SU-DHL-6 (cell line): ENCODE measurements around the gene SH3RF3.

ENCODE experiments used
- H2AFZ ChIP-seq: fragments of 200-600 bp; sonication (generic); 2 replicates; pipeline ENCODE4 v1.6.1; 2014; ENCODE audit warnings: low read depth, mild to moderate bottlenecking, moderate library complexity, mixed read lengths, antibody characterized with exemption, low read length; ENCODE audit not compliant: severe bottlenecking
- H3F3A ChIP-seq: fragments of 200-600 bp; shearing (Covaris generic); 2 replicates; pipeline ENCODE4 v1.6.0; 2016; ENCODE audit warnings: antibody characterized with exemption, mild to moderate bottlenecking; ENCODE audit not compliant: insufficient read depth
- H3K27ac ChIP-seq: fragments of 200-600 bp; sonication (generic); 2 replicates; pipeline ENCODE4 v1.5.1; 2016; ENCODE audit warnings: low read depth, mild to moderate bottlenecking, low read length, moderate library complexity, mixed read lengths
- H3K27me3 ChIP-seq: fragments of 200-600 bp; sonication (generic), shearing (Covaris generic); 2 replicates; pipeline ENCODE4 v1.6.0; 2014; ENCODE audit warnings: mild to moderate bottlenecking, low read length
- H3K36me3 ChIP-seq: fragments of 200-600 bp; sonication (generic); 2 replicates; pipeline ENCODE4 v1.6.1; 2014; ENCODE audit warnings: mild to moderate bottlenecking, low read length, mixed read lengths
- H3K4me2 ChIP-seq: fragments of 300-600, 200-600 bp; shearing (Covaris generic), sonication (generic); 2 replicates; pipeline ENCODE4 v1.6.0; 2014; ENCODE audit warnings: low read length, low read depth, mild to moderate bottlenecking; ENCODE audit not compliant: poor library complexity, severe bottlenecking
- H3K4me3 ChIP-seq: fragments of 200-600 bp; sonication (generic); 2 replicates; pipeline ENCODE4 v1.5.1; 2014; ENCODE audit warnings: antibody characterized with exemption, low read length, mild to moderate bottlenecking, mixed read lengths; ENCODE audit not compliant: insufficient read depth, poor library complexity, severe bottlenecking
- H3K79me2 ChIP-seq: fragments of 200-600 bp; sonication (generic); 2 replicates; pipeline ENCODE4 v1.6.1; 2014; ENCODE audit warnings: mild to moderate bottlenecking, low read length, moderate library complexity; ENCODE audit not compliant: insufficient read depth
- H3K9ac ChIP-seq: fragments of 200-600 bp; sonication (generic); 2 replicates; pipeline ENCODE4 v1.7.0; 2014; ENCODE audit warnings: mild to moderate bottlenecking, low read length
- H3K9me2 ChIP-seq: fragments of 200-600 bp; sonication (generic); replicated peaks from 2 replicates; pipeline ENCODE4 v1.6.1; 2014; ENCODE audit warnings: low read length; ENCODE audit not compliant: insufficient read depth
- H3K9me3 ChIP-seq: fragments of 200-600 bp; sonication (generic); 2 replicates; pipeline ENCODE4 v1.6.1; 2014; ENCODE audit warnings: low read length, mixed read lengths; ENCODE audit not compliant: insufficient read depth
- H4K20me1 ChIP-seq: fragments of 200-600 bp; sonication (generic); 2 replicates; pipeline ENCODE4 v1.6.1; 2014; ENCODE audit warnings: low read depth, mild to moderate bottlenecking, antibody characterized with exemption, low read length, moderate library complexity, mixed read lengths
- EZH2phosphoT487 ChIP-seq: fragments of 200-600 bp; sonication (generic), shearing (Covaris generic); conservative IDR thresholded peaks from 2 replicates; pipeline ENCODE4 v1.6.1; 2018; ENCODE audit warnings: mild to moderate bottlenecking, antibody characterized with exemption, low read length, moderate library complexity, mixed read lengths
- TF ChIP-seq, protein P1 (sequence below): fragments of 200-600 bp; sonication (generic); IDR thresholded peaks from one replicate; pipeline ENCODE4 v1.5.1; 2017; ENCODE audit warnings: antibody characterized with exemption, mild to moderate bottlenecking, low read length, moderate library complexity; ENCODE audit not compliant: insufficient read depth, poor library complexity, severe bottlenecking

SH3RF3 gene

DNA sequence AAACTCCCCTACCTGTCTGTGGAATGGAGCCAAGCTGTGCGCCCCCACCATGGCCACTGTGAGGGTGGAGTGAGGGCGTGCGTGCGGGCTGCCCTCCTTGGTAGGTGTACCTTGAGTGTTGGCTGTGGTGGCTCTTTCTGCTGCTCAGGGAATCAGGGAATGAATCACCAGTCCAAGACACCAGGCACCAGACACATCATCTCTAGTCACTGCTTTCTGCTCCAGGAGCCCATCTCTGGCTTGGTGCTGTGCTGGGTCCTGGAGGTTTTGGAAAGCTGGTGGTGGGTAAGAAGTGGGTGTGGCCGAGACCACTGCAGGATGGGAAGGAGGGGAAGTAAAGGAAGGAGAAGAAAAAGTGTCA, 274.8 kb downstream of the SH3RF3 start:
- H4K20me1 ChIP-seq: no peaks in the 10 kb centered on the region
- H3K27me3 ChIP-seq: no peaks in the 10 kb centered on the region
- H3K79me2 ChIP-seq: no peaks in the 10 kb centered on the region
- no peak overlapping the region for H2AFZ ChIP-seq
- H3K4me3 ChIP-seq: no peak overlapping the region
- H3K9me2 ChIP-seq: no peaks in the 10 kb centered on the region
- H3K4me2 ChIP-seq: no peak overlapping the region
- TF ChIP-seq EZH2phosphoT487: no peak
- TF ChIP-seq, protein P1, sequence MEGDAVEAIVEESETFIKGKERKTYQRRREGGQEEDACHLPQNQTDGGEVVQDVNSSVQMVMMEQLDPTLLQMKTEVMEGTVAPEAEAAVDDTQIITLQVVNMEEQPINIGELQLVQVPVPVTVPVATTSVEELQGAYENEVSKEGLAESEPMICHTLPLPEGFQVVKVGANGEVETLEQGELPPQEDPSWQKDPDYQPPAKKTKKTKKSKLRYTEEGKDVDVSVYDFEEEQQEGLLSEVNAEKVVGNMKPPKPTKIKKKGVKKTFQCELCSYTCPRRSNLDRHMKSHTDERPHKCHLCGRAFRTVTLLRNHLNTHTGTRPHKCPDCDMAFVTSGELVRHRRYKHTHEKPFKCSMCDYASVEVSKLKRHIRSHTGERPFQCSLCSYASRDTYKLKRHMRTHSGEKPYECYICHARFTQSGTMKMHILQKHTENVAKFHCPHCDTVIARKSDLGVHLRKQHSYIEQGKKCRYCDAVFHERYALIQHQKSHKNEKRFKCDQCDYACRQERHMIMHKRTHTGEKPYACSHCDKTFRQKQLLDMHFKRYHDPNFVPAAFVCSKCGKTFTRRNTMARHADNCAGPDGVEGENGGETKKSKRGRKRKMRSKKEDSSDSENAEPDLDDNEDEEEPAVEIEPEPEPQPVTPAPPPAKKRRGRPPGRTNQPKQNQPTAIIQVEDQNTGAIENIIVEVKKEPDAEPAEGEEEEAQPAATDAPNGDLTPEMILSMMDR: no peak
- H3K9me3 ChIP-seq: no peaks in the 10 kb centered on the region
- H3F3A ChIP-seq: no peaks in the 10 kb centered on the region
- H3K9ac ChIP-seq: no peak overlapping the region
- H3K36me3 ChIP-seq: no peaks in the 10 kb centered on the region
- H3K27ac ChIP-seq: no peak overlapping the region

DNA sequence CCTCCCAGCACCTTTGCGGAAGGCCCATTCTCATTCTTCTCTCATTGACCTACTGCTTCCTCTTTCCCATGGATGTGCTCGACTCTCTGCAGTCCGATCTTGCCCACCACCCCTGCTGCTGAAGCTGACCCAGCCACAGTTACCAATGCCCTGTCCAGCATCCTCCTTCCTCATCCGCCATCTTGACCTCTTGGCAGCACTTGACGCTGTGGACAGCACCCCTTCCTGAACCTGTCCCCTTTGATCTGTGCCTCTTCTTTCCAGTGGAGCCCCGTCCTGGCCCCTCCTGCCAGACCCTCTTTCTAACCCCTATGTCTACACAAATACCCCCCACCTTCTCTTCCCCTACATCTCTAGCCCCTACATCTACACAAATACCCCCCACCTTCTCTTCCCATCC, 275.7 kb downstream of the SH3RF3 start:
- Histone ChIP-seq H3K27ac (no peak overlapping the region), H3K79me2 (no peaks in the 10 kb centered on the region), H3K36me3 (no peaks in the 10 kb centered on the region), H3F3A (no peaks in the 10 kb centered on the region), H3K4me3 (no peak overlapping the region), H3K4me2 (no peak overlapping the region), H3K9ac (no peak overlapping the region), H3K27me3 (no peaks in the 10 kb centered on the region), H3K9me2 (no peaks in the 10 kb centered on the region), H4K20me1 (no peaks in the 10 kb centered on the region), H3K9me3 (no peaks in the 10 kb centered on the region), H2AFZ (no peak overlapping the region)
- TF ChIP-seq, protein P1: no peak

DNA sequence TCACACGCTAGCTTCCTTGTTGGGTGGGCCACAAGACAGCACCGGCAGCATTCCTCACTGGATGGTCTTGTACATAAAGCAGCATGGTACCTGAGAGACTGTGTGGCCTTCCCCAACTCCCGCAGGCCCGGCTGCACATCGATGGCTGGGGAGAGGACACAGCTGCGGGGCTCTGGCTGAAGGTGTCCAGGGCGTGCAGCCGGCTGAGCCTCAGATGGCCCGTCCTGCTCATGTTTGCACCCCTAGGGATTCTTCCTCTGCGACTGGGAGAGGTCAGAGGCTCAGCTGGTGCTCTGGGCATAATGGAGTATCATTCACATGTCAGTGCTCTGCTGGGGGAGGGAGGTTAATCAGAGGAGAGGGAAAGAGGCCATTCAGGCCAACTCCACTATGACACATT, 276.9 kb downstream of the SH3RF3 start:
- Histone ChIP-seq H3K27me3 (no peaks in the 10 kb centered on the region), H3K4me2 (no peak overlapping the region), H3K9ac (no peak overlapping the region), H4K20me1 (no peaks in the 10 kb centered on the region), H2AFZ (no peak overlapping the region), H3F3A (no peaks in the 10 kb centered on the region), H3K9me2 (no peaks in the 10 kb centered on the region), H3K9me3 (no peaks in the 10 kb centered on the region), H3K36me3 (no peaks in the 10 kb centered on the region), H3K79me2 (no peaks in the 10 kb centered on the region), H3K27ac (no peak overlapping the region), H3K4me3 (no peak overlapping the region)
- TF ChIP-seq, protein P1: no peak
- TF ChIP-seq EZH2phosphoT487: no peak

DNA sequence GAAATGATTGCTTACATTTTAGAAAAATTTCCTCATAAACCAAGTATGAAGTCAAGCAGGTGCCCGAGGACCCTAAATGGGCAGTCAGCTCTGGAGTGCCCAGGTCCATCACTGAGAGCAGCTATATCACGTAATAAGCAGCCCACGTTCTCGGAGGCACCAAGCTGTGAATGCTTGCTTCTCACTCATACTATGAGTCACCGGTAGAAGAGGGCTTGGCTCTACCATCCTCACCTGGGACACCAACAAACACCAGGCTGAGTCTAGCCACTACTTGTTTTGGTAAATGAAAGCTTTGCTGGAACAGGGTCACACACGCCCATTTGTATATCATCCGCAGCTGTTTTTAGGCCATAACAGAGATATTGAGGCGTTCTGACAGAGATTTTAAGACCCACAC, 277.3 kb downstream of the SH3RF3 start:
- Histone ChIP-seq H4K20me1 (no peaks in the 10 kb centered on the region), H3K79me2 (no peaks in the 10 kb centered on the region), H3K4me2 (no peak overlapping the region), H3K4me3 (no peak overlapping the region), H3K27me3 (no peaks in the 10 kb centered on the region), H3K36me3 (no peaks in the 10 kb centered on the region), H2AFZ (no peak overlapping the region), H3K9me3 (no peaks in the 10 kb centered on the region), H3K9me2 (no peaks in the 10 kb centered on the region), H3K9ac (no peak overlapping the region), H3F3A (no peaks in the 10 kb centered on the region), H3K27ac (no peak overlapping the region)
- no peak for TF ChIP-seq EZH2phosphoT487
- TF ChIP-seq, protein P1: no peak
